Sigmoid colon (tissue), 7 donors: ENCODE measurements around the gene ALDH1L2. TPM values are rescaled to one million over a fixed set of nuclear protein-coding genes. Genes with fewer than 3 reads are reported as not detected.

ENCODE experiments used
- DNase-seq: peaks from one replicate; pipeline ENCODE4 v3.0.0-alpha.2; 2019
- H3K27ac ChIP-seq, 4 donors: fragments of 200-600 bp; sonication (generic); one replicate each; pipeline ENCODE4 v1.5.1; 2016 to 2019; ENCODE audit warnings: mild to moderate bottlenecking in 1 of 4
- H3K27me3 ChIP-seq, 3 donors: fragments of 200-600 bp; sonication (generic); one replicate each; pipeline ENCODE4 v1.5.1; 2019; ENCODE audit warnings: mild to moderate bottlenecking in 1 of 3
- H3K36me3 ChIP-seq, 4 donors: fragments of 200-600 bp; sonication (generic); one replicate each; pipeline ENCODE4 v1.5.1; 2016 to 2019
- H3K4me1 ChIP-seq, 4 donors: fragments of 200-600 bp; sonication (generic); one replicate each; pipeline ENCODE4 v1.5.1; 2017 to 2019
- H3K4me3 ChIP-seq, 4 donors: fragments of 200-600 bp; sonication (generic); one replicate each; pipeline ENCODE4 v1.5.1; 2017 to 2019; ENCODE audit warnings: mild to moderate bottlenecking in 2 of 4, moderate library complexity in 1 of 4
- H3K9me3 ChIP-seq, 4 donors: fragments of 200-600 bp in 3 of 4; sonication (generic) in 3 of 4; one replicate each; pipeline versions ENCODE4 v1.5.1 to v1.6.1; 2013 to 2019
- CTCF ChIP-seq, 4 experiments: fragments of 450-650 bp in 3 of 4; fragments of 200-600 bp in 1 of 4; IDR thresholded peaks; one replicate each; pipeline ENCODE4 v1.5.1; 2016 to 2019; ENCODE audit warnings: antibody characterized with exemption in 4 of 4, mild to moderate bottlenecking in 3 of 4, moderate library complexity in 2 of 4
- EP300 ChIP-seq, 4 donors: sonication (generic); formaldehyde crosslinking; IDR thresholded peaks; one replicate each; pipeline ENCODE4 v1.6.1; 2017; ENCODE audit warnings: antibody characterized with exemption in 4 of 4
- POLR2A ChIP-seq, 2 donors: fragments of 450-650 bp; IDR thresholded peaks; one replicate each; pipeline ENCODE4 v1.6.1; 2016; ENCODE audit warnings: antibody characterized with exemption in 2 of 2, mild to moderate bottlenecking in 2 of 2, moderate library complexity in 2 of 2
- POLR2AphosphoS5 ChIP-seq, 4 donors: sonication (generic); formaldehyde crosslinking; IDR thresholded peaks; one replicate each; pipeline ENCODE4 v1.6.1; 2017; ENCODE audit warnings: antibody characterized with exemption in 4 of 4
- WGBS, 2 donors: extraction: QIAGEN DNeasy Blood & Tissue Kit; methylation state at CpG; one replicate each; pipeline ENCODE4 v1.1.7; 2013; 5-methylcytosine and 5-hydroxymethylcytosine counted together
- intact Hi-C: fragments of 100-400 bp; cut with DNase I; formaldehyde crosslinking; loops from one replicate; pipeline ENCODE4 v1.15.1; 2023
- polyA plus RNA-seq, 3 donors: library from polyadenylated mRNA; stranded (reverse); fragments of 200-250 nt; gene quantifications; one replicate each; pipeline ENCODE4 v1.2.3, GENCODE V29; 2013
- total RNA-seq, 4 donors: library from RNA; depleted of rRNA; stranded (reverse); fragments of >200 nt; gene quantifications; one replicate each; pipeline ENCODE4 v1.1.0, GENCODE V29; 2016
- donor health status: healthy with polysubstance abuse.
- donor health status: Bipolar disorder and iron deficiency.
- donor health status: healthy.

The ALDH1L2 gene
- total and polyA plus RNA-seq, 7 donors: 0.23 to 13.0 (median 3.1) TPM

DNA sequence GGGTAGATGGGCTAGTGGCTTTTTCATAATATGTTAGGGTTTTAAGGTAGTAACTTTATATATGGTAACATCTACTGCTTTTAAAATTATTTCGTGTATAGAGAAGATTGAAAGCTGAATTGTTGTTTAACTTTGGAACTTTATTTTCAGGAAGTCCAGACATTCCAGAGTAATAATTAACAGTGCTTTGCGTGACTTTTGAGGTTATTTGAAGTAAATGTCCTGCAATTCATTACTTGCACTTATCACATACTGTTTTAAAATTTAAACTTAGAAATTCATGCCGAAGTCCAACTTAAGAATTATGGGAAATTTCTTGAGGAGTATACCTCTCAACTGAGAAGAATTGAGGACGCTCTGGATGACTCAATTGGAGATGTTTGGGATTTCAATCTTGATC, 26.6 kb upstream of the ALDH1L2 start:
- Histone ChIP-seq H3K36me3 (peaks cover 0 to 38% (median 4%) of the 10 kb centered on the region in 4 donors), H3K27ac (peak overlapping the region in 1 of 4 donors; percentile 98), H3K9me3 (no peaks in the 10 kb centered on the region), H3K4me3 (no peak overlapping the region), H3K27me3 (no peaks in the 10 kb centered on the region), H3K4me1 (peaks cover 0 to 49% (median 43%) of the 10 kb centered on the region in 4 donors)
- 33 to 56% methylated on average over 4 of the region's 4 CpGs for WGBS, 2 donors
- DNase-seq: no peak
- intact Hi-C loops: no loop called here
- TF ChIP-seq CTCF (IDR thresholded peaks at IDR 0.05) (no peak), POLR2AphosphoS5 (IDR thresholded peaks at IDR 0.05) (no peak), EP300 (IDR thresholded peaks at IDR 0.05) (no peak), POLR2A (IDR thresholded peaks at IDR 0.05) (no peak)

- intact Hi-C loops: no loop called here
- DNase-seq: no peak
- Histone ChIP-seq H3K4me3 (peak overlapping the region in 3 of 4 donors; percentile 89 to 97 (median 94)), H3K9me3 (no peaks in the 10 kb centered on the region), H3K4me1 (peaks cover 0 to 49% (median 43%) of the 10 kb centered on the region in 4 donors), H3K27ac (peak overlapping the region; percentile 30 to 99 (median 67)), H3K27me3 (no peaks in the 10 kb centered on the region), H3K36me3 (peaks cover 0 to 26% (median 0%) of the 10 kb centered on the region in 4 donors)
- WGBS, 2 donors: 22 to 24% methylated on average over 13 of the region's 13 CpGs
- no peak for TF ChIP-seq CTCF (IDR thresholded peaks at IDR 0.05)
- no peak for TF ChIP-seq EP300 (IDR thresholded peaks at IDR 0.05)
- TF ChIP-seq POLR2A (IDR thresholded peaks at IDR 0.05): no peak
- TF ChIP-seq POLR2AphosphoS5 (IDR thresholded peaks at IDR 0.05): no peak
These were observed 25.4 kb upstream of the ALDH1L2 start for GRCh38 chr12:105109465-105110212.

GRCh38 chr12:105107494-105108371, 23.5 kb upstream of the ALDH1L2 start, which contains the start of gene WASHC4:
Gene WASHC4, plus strand, starts transcription at chr12:105107731. Its CDS starts 70 bp downstream, at chr12:105107801.
- H3K36me3 ChIP-seq: peaks cover 0 to 14% (median 0%) of the 10 kb centered on the region in 4 donors
- no peaks in the 10 kb centered on the region for H3K27me3 ChIP-seq
- 0% methylated on average over 85 of the region's 85 CpGs for WGBS, 2 donors
- H3K4me1 ChIP-seq: peaks cover 0 to 45% (median 35%) of the 10 kb centered on the region in 4 donors
- DNase-seq: peak; percentile 97
- TF ChIP-seq POLR2AphosphoS5 (IDR thresholded peaks at IDR 0.05) (peak; percentile 93 to 99 (median 98)), POLR2A (IDR thresholded peaks at IDR 0.05) (peak; percentile 86 to 96), EP300 (IDR thresholded peaks at IDR 0.05) (no peak), CTCF (IDR thresholded peaks at IDR 0.05) (no peak)
- peak within 1 kb of the TSS; percentile 85 to 97 (median 92) for H3K4me3 ChIP-seq
- intact Hi-C loops: loop anchor here (2.0 kb wide), 1 partner anchor 23 kb away; the partner anchor contains the start of gene ALDH1L2
- H3K9me3 ChIP-seq: no peaks in the 10 kb centered on the region
- H3K27ac ChIP-seq: peak within 1 kb of the TSS; percentile 94 to 99 (median 98)

GRCh38 chr12:105107171-105107493, 22.9 kb upstream of the ALDH1L2 start:
- Histone ChIP-seq H3K27me3 (no peaks in the 10 kb centered on the region), H3K36me3 (peaks cover 0 to 8% (median 0%) of the 10 kb centered on the region in 4 donors), H3K4me1 (peaks cover 0 to 41% (median 35%) of the 10 kb centered on the region in 4 donors), H3K4me3 (peak overlapping the region; percentile 85 to 97 (median 92)), H3K27ac (peak overlapping the region; percentile 94 to 99 (median 98)), H3K9me3 (no peaks in the 10 kb centered on the region)
- TF ChIP-seq POLR2A (IDR thresholded peaks at IDR 0.05) (no peak), EP300 (IDR thresholded peaks at IDR 0.05) (no peak), CTCF (IDR thresholded peaks at IDR 0.05) (no peak), POLR2AphosphoS5 (IDR thresholded peaks at IDR 0.05) (no peak)
- 0% methylated on average over 15 of the region's 15 CpGs for WGBS, 2 donors
- DNase-seq: peak; percentile 68
- intact Hi-C loops: loop anchor here (2.0 kb wide), 1 partner anchor 22 kb away; the partner anchor contains the start of gene ALDH1L2
